Cardiac fibroblast (primary cell): Measurements from ENCODE around the gene PTPN21.
A peak's percentile ranks its signal among the peaks of the same experiment; 100 is the strongest.

Experiments used
- DNase-seq, 2 donors: peaks; one replicate each; pipeline versions ENCODE4 v3.0.0 to v3.0.0-alpha.2; 2010; ENCODE audit warnings: low read depth in 2 of 2
- H3K4me3 ChIP-seq, 2 donors: replicated peaks in 1 of 2; 1 replicate in 1 of 2; 2 replicates in 1 of 2; pipeline ENCODE4 v1.5.1; 2011; ENCODE audit warnings: low read depth in 2 of 2, low read length in 2 of 2, mild to moderate bottlenecking in 2 of 2, moderate library complexity in 1 of 2
- TF ChIP-seq, protein P1 (sequence below): IDR thresholded peaks from one replicate; pipeline ENCODE4 v1.5.1; 2011; ENCODE audit warnings: low read depth, mild to moderate bottlenecking, low read length, inconsistent platforms

Gene PTPN21

GRCh38 chr14:88499225-88499624, 55.6 kb downstream of the PTPN21 start:
- H3K4me3 ChIP-seq, result no peak overlapping the region
- TF ChIP-seq, protein P1, sequence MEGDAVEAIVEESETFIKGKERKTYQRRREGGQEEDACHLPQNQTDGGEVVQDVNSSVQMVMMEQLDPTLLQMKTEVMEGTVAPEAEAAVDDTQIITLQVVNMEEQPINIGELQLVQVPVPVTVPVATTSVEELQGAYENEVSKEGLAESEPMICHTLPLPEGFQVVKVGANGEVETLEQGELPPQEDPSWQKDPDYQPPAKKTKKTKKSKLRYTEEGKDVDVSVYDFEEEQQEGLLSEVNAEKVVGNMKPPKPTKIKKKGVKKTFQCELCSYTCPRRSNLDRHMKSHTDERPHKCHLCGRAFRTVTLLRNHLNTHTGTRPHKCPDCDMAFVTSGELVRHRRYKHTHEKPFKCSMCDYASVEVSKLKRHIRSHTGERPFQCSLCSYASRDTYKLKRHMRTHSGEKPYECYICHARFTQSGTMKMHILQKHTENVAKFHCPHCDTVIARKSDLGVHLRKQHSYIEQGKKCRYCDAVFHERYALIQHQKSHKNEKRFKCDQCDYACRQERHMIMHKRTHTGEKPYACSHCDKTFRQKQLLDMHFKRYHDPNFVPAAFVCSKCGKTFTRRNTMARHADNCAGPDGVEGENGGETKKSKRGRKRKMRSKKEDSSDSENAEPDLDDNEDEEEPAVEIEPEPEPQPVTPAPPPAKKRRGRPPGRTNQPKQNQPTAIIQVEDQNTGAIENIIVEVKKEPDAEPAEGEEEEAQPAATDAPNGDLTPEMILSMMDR, result no peak
- no peak for DNase-seq

DNA sequence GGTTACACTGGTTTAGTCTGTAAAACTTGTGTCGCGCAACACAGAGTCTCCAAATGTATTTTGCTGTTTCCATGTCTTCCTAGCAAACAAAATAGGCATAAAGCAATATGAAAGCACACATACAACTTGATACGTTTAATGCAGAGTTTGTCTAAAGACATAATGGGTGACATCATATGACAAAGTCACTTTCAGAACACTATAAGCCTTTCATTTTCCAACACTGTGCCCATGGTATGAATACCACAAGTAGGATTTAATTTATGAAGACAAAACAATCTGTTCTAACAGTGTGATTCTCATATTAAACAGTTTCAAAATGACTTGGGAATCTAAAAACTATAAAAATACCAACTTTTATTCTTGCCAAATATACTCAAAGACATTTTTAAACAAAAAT, 58.4 kb downstream of the PTPN21 start:
- DNase-seq, result no peak
- TF ChIP-seq, protein P1, result no peak
- no peak overlapping the region for H3K4me3 ChIP-seq

- peak in 1 of 2 donors; percentile 19 for DNase-seq
- H3K4me3 ChIP-seq, result no peak overlapping the region
- TF ChIP-seq, protein P1, result no peak
These were observed 61.2 kb downstream of the PTPN21 start for GRCh38 chr14:88493392-88494185.

- H3K4me3 ChIP-seq, result no peak overlapping the region
- peak; percentile 85 to 88 for DNase-seq
- TF ChIP-seq, protein P1, result peak; percentile 90
These were observed 62.3 kb downstream of the PTPN21 start for GRCh38 chr14:88492272-88493089.

DNA sequence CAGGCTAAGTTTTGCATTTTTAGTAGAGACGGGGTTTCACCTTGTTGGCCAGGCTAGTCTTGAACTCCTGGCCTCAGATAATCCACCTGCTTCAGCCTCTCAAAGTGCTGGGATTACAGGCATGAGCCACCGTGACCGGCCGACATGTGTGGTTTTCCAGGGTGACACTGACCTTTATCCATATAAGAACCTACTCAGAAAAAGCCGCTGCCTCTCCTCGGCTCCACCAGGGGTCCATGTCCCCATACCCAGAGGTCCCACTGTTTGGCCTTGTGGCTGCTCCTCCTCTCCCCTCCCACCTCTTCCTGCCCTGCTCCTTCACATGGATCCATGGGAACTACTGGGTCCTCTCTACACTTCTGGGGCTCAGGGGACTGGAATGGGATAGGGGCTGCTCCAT, 64.6 kb downstream of the PTPN21 start:
- DNase-seq, result no peak
- H3K4me3 ChIP-seq, result no peak overlapping the region
- TF ChIP-seq, protein P1, result no peak

DNA sequence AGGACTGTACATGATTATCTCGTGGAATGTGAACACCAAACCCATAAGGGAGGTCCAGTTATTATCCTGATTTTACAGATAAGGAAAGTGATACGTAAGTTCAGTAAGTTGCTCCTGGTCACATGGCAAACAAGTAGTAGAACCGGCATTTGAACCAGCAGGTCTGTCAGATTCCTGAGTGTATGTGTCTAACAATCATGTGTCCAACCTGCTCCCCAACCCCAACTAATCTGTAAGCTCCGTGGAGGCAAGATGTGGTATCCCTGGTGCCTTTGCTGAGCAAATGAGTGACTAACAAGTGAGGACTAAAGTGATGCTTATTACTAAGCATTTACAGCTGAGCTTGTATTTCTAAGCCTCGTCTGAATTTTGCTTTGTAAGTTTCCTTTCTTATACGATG, 65.9 kb downstream of the PTPN21 start:
- no peak overlapping the region for H3K4me3 ChIP-seq
- TF ChIP-seq, protein P1, result no peak
- no peak for DNase-seq
